ENCODE measurements around the gene PLEKHG5. TPM values are rescaled to one million over a fixed set of nuclear protein-coding genes. Genes with fewer than 3 reads are reported as not detected.

The PLEKHG5 gene
- total RNA-seq, 4 donors from 2014 or later: 24.3 to 37.8 (median 32.6) TPM

- no peak for DNase-seq
- H3K36me3 ChIP-seq: no peaks in the 10 kb centered on the region
- peaks cover 0 to 17% (median 7%) of the 10 kb centered on the region in 3 donors for H3K4me1 ChIP-seq
These were observed 19.0 kb upstream of the PLEKHG5 start for GRCh38 chr1:6510493-6510892.

GRCh38 chr1:6509919-6510291 lies 18.4 kb upstream of the PLEKHG5 start:
- no peak for DNase-seq
- WGBS, 2 donors: no CpG with 5 or more reads among the region's 10 CpGs
- TF ChIP-seq, protein P1, sequence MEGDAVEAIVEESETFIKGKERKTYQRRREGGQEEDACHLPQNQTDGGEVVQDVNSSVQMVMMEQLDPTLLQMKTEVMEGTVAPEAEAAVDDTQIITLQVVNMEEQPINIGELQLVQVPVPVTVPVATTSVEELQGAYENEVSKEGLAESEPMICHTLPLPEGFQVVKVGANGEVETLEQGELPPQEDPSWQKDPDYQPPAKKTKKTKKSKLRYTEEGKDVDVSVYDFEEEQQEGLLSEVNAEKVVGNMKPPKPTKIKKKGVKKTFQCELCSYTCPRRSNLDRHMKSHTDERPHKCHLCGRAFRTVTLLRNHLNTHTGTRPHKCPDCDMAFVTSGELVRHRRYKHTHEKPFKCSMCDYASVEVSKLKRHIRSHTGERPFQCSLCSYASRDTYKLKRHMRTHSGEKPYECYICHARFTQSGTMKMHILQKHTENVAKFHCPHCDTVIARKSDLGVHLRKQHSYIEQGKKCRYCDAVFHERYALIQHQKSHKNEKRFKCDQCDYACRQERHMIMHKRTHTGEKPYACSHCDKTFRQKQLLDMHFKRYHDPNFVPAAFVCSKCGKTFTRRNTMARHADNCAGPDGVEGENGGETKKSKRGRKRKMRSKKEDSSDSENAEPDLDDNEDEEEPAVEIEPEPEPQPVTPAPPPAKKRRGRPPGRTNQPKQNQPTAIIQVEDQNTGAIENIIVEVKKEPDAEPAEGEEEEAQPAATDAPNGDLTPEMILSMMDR (IDR thresholded peaks at IDR 0.05): no peak
- no peak for TF ChIP-seq POLR2A (IDR thresholded peaks at IDR 0.05)

More at GRCh38 chr1:6510493-6510892, 19.0 kb upstream of the PLEKHG5 start:
- intact Hi-C loops (cut with DNase I): no loop called here
- Histone ChIP-seq H3K27me3 (peaks cover 0 to 25% (median 0%) of the 10 kb centered on the region in 4 donors), H3K9me3 (no peaks in the 10 kb centered on the region), H3K27ac (no peak overlapping the region), H3K4me3 (no peak overlapping the region)
- no peak for TF ChIP-seq POLR2A (IDR thresholded peaks at IDR 0.05)
- TF ChIP-seq, protein P1 (IDR thresholded peaks at IDR 0.05): no peak
- WGBS, 2 donors: 68 to 77% methylated on average over 4 to 6 of the region's 6 CpGs

DNA sequence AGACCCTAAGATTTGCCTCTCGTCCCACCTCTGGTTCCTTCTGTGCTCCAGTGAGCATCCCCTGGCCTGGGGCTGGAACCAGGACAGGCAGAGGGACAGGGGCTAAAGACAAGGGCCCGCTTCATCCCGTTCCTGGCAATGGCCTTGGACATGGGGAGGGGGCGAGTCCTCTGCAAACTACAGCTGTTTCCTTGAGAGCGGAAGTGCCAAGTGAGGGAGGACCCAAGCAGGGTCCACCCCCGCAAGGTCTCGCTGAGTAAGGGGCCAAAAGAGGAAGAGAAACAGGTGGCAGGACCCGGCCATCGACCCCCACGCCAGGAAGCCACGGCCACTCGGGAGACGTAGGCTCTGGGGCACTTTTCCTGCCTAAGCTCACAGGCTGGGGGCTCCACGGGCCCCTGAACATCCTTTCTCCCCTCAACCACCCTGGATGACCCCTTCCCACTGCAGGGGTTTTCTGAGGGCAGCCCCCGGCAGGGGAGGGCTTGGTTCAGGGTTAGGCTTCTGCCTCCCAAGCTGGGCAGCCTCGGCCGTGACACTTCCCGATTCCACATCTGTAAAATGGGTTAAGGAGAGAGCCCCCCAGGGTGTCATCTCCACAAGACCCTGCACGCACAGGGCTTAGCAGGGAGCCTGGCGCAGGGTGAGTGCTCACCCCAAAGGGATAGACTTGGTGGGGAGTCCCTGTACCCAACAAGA lies 17.9 kb upstream of the PLEKHG5 start:
- Histone ChIP-seq H3K27me3 (peaks cover 0 to 25% (median 0%) of the 10 kb centered on the region in 4 donors), H3K36me3 (no peaks in the 10 kb centered on the region), H3K27ac (no peak overlapping the region), H3K4me3 (no peak overlapping the region), H3K9me3 (no peaks in the 10 kb centered on the region), H3K4me1 (peaks cover 0 to 17% (median 7%) of the 10 kb centered on the region in 3 donors)
- TF ChIP-seq POLR2A (IDR thresholded peaks at IDR 0.05): no peak
- TF ChIP-seq, protein P1 (IDR thresholded peaks at IDR 0.05): no peak
- DNase-seq: no peak
- intact Hi-C loops (cut with DNase I): no loop called here
- 67 to 80% methylated on average over 1 to 9 of the region's 20 CpGs for WGBS, 2 donors

More at GRCh38 chr1:6509919-6510291, 18.4 kb upstream of the PLEKHG5 start:
- H3K4me3 ChIP-seq: no peak overlapping the region
- no peaks in the 10 kb centered on the region for H3K36me3 ChIP-seq
- no peak overlapping the region for H3K27ac ChIP-seq
- H3K9me3 ChIP-seq: no peaks in the 10 kb centered on the region
- intact Hi-C loops (cut with DNase I): no loop called here
- peaks cover 0 to 25% (median 0%) of the 10 kb centered on the region in 4 donors for H3K27me3 ChIP-seq
- H3K4me1 ChIP-seq: peaks cover 0 to 17% (median 7%) of the 10 kb centered on the region in 3 donors

GRCh38 chr1:6508816-6509189 lies 17.3 kb upstream of the PLEKHG5 start:
- Histone ChIP-seq H3K36me3 (no peaks in the 10 kb centered on the region), H3K27ac (no peak overlapping the region), H3K4me1 (peaks cover 0 to 17% (median 7%) of the 10 kb centered on the region in 3 donors), H3K9me3 (no peaks in the 10 kb centered on the region), H3K4me3 (no peak overlapping the region), H3K27me3 (peaks cover 0 to 25% (median 0%) of the 10 kb centered on the region in 4 donors)
- 60 to 75% methylated on average over 1 to 2 of the region's 11 CpGs for WGBS, 2 donors
- TF ChIP-seq POLR2A (IDR thresholded peaks at IDR 0.05): no peak
- TF ChIP-seq, protein P1 (IDR thresholded peaks at IDR 0.05): no peak
- intact Hi-C loops (cut with DNase I): no loop called here
- DNase-seq: no peak

- intact Hi-C loops (cut with DNase I): no loop called here
- no peaks in the 10 kb centered on the region for H3K36me3 ChIP-seq
- H3K9me3 ChIP-seq: no peaks in the 10 kb centered on the region
- no peak overlapping the region for H3K4me3 ChIP-seq
- no peak overlapping the region for H3K27ac ChIP-seq
- H3K27me3 ChIP-seq: peaks cover 0 to 25% (median 0%) of the 10 kb centered on the region in 4 donors
- 87 to 91% methylated on average over 3 to 10 of the region's 18 CpGs for WGBS, 2 donors
- H3K4me1 ChIP-seq: peaks cover 0 to 13% (median 7%) of the 10 kb centered on the region in 3 donors
- no peak for TF ChIP-seq POLR2A (IDR thresholded peaks at IDR 0.05)
- DNase-seq: no peak
These were observed 16.8 kb upstream of the PLEKHG5 start for GRCh38 chr1:6508154-6508815.

Data from esophagus squamous epithelium (tissue), 5 donors.